HG03175 (cell line): ENCODE measurements around the gene KCNJ5.

Source experiments
- ATAC-seq: cut with Tn5 transposase; IDR thresholded peaks from one replicate; pipeline ENCODE4 v1.9.1; 2021; ENCODE audit warnings: mild to moderate bottlenecking, moderate library complexity; ENCODE audit not compliant: unreplicated experiment

The KCNJ5 gene

GRCh38 chr11:128868841-128869671, 22.1 kb upstream of the KCNJ5 start:
- no peak for ATAC-seq

GRCh38 chr11:128871168-128871610, 20.0 kb upstream of the KCNJ5 start:
- ATAC-seq: no peak

- no peak for ATAC-seq
These were observed 19.1 kb upstream of the KCNJ5 start for GRCh38 chr11:128872094-128872493.

- ATAC-seq: no peak
These were observed 18.6 kb upstream of the KCNJ5 start for GRCh38 chr11:128872594-128872993.

GRCh38 chr11:128874427-128874826, 16.7 kb upstream of the KCNJ5 start:
- ATAC-seq: no peak

DNA sequence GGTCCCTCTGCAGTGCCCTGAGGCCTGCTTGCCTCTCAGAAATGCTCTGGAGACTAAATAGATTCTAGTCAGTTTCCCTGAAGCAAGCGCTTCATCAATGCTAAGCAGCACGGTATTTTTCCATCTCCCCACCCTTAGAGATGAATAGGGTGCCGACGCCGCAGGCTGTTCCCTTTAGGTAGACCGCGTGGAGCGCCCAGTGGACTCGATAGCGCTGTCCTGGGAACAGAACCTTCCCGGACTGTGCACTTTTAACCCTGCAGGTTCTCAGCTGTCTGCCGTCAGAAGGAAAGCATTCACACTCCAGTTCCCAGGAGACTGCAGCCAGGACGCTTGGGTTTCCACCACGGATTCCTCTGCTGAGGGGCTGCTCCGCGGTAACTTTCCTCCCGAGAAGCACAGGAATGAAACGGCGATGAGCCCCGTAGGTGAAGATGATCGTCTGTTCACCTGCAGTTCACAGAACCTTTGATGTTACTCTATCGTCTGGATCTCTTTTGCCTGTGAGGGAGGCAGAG, 15.0 kb upstream of the KCNJ5 start:
- no peak for ATAC-seq

DNA sequence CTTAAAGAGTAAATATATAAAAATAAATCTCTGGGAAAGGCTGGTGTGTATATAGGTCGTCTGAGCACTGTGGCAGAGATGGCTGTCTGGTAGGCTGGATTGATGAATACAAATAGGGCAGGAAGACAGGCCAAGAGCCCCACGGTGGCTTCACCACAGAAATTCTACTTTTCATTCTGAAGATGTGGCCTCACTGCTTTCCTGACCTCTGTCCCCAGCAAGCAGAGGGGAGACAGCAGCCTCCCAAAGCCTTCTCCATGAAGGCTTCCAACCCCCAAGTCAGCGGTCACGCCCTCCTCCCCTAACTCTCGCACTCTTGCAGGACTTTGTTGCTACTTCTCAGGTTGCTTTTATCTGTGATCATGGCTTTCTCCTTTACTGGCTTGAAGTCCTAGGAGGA, 13.4 kb upstream of the KCNJ5 start:
- ATAC-seq: no peak

- ATAC-seq: no peak
These were observed 12.7 kb upstream of the KCNJ5 start for GRCh38 chr11:128878455-128878854.

DNA sequence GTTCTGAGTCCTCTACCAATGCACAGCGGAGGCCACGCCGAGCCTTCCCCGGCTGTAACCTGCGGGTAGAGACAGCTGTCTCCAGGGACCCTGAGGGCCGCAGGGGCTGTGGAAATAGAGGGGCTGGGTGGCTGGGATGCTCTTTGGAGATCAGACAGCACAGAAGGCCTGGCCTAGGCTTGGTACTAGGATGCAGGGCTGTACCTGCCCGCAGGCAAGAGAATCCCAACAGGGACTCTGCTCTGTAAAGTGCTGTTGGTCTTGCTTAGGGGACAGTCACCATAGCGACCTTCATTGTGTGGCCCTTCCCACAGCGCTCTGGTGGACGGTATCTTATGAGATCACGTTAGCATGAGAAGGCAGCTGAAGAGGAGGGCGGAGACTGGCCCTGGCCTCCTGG, 11.3 kb upstream of the KCNJ5 start:
- no peak for ATAC-seq

DNA sequence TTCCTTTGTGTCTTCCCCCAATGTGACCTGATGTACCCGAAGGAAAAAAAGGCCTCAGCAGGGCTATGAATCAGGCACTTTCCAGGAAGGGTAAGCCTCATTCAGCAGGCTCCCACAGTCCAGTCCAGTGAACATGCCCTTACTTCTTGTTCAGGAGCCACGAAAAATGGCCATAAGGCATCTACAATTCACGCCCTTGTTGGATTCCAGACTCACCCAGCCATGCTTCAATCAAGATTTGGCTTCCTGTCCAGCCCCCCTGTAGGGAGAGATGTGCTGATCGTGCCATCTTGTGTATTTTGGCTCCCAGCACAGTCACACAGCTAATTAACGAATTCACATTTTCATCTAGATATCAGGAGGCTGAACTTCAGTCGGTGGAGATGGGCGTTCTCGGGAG, 9.9 kb upstream of the KCNJ5 start:
- ATAC-seq: no peak

- no peak for ATAC-seq
These were observed 8.7 kb upstream of the KCNJ5 start for GRCh38 chr11:128882451-128882850.

DNA sequence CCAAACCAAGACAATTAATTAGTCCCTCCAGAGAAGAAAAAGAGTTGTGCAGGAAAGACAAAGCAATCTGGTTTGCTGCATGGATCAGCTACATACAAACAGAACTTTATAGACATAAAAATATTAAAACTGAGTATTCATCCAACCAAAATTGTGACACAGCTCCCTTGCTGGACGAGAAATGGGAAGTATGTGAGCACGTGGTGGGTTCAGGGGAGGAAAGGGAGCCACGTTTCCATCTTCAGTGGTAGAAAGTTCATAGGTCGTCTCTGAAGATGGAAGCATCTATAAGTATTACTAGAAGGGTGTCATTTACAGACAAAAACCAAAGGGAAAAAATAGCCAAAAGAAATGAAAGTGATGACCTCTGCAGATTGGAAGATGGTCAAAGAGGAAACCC, 7.1 kb upstream of the KCNJ5 start:
- ATAC-seq: no peak

- ATAC-seq: peak; percentile 91
These were observed 6.3 kb upstream of the KCNJ5 start for GRCh38 chr11:128884703-128885338.

- ATAC-seq: no peak
These were observed 4.6 kb upstream of the KCNJ5 start for GRCh38 chr11:128886406-128887124.

- no peak for ATAC-seq
These were observed 2.8 kb upstream of the KCNJ5 start for GRCh38 chr11:128888034-128888985.

DNA sequence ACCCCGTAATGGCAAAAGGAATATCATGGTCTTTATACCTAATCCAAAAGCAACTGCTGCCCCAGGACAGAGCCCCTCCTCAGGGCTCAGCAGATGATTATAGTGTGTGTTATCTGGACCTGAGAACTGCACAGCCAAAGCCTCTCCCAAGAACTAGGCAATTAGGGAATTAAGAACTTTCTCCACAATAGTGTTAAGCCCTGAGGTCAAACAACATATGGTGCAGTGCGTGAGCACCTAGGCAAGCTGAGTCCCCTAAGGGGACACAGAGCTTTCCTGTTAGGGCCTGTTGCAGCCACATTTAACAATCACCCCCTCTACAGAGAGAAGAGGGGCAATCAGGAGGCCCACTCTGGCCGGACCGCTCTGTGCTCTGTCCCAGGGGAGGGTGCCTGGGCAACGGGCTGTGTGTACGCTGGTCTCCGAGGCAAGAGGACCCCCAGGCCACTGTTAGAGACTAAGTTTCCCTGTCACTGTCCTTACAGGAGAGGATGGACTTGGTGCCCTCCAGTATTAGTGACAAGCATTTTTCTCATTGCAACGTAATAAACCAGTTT, 1.4 kb upstream of the KCNJ5 start:
- ATAC-seq: no peak

DNA sequence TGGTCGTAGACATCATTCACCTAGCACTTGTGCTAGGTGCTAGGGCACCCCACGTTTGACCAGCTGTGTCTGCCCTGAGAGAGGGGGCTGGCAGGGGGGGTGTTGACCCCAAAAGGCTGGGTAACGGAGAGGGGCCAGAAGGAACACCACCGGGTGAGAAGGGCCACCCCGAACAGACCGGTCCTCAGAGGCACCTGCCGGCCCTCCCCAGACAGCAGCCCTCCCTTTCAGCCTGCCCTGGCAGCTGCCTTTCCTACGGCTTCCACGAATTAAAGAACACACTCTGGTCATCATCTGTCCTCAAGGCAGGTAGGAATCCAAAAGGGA, 977 bp upstream of the KCNJ5 start:
- no peak for ATAC-seq

- no peak for ATAC-seq
These were observed 800 bp downstream of the KCNJ5 start for GRCh38 chr11:128891913-128892398.

DNA sequence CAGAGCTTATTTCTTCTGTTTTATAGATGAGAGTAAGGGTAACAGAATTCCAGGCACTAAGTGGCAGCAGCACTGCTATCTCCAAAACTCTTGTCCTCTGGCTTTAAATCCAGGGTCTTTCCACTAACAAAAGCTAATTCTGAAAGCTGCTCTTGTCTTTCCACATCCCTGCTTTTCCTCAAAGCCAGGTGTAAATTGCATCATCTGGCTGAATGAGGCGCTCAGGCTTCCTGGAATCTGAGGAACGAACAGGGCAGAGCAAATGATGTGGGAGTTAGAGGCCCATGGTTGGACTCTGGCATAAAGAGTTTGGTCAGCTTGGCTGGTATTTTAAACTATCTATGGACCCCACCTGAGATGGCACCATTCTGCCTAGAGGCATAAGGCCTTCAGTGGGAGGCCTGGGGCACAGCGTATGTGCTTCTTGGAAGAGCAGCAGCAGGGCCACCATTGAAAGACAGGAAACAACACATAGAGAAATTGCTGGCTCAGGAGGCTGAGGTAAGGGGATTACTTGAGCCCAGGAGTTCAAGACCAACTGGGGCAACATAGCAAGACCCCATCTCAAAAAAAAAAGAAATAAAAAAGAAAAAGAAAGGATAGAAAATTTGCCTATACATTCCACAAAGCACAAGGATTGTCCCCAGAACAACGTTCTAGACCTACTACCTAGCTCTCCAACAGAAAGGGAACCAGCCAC, 1.9 kb downstream of the KCNJ5 start:
- ATAC-seq: no peak
